ENCODE results near the gene ZRANB2. TPM values are rescaled to one million over a fixed set of nuclear protein-coding genes. Genes with fewer than 3 reads are reported as not detected.
A peak's percentile ranks its signal among the peaks of the same experiment; 100 is the strongest.

Gene ZRANB2
- polyA plus RNA-seq, 3 donors from 2014 or later, result 17.0 to 53.8 (median 47.2) TPM

DNA sequence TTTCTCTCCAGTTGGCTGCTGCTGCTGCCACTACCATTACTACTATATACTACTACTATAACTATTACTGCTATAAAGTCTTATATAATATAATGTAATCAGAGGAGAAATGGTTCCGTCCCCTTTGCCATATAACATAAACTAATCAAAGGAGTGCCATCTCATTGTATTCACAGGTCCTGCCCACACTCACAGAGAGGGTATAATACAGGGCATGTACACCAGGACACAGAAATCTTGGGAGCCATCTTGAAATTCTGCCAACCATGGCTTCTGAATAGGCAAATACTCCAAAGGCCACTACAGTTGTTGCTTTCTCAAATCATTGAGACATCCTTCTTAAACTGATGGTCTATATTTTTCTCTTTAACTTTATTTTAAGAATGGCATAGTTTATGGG, 6.9 kb upstream of the ZRANB2 start:
- H3K27me3 Mint-ChIP-seq (ENCODE audit: low read depth in 3 of 3), result peaks cover 5 to 12% (median 11%) of the 10 kb centered on the region in 3 donors
- peaks cover 0 to 3% (median 0%) of the 10 kb centered on the region in 3 donors for H3K36me3 Mint-ChIP-seq
- H3K4me3 Mint-ChIP-seq, result no peak overlapping the region
- no peak for DNase-seq
- no peak overlapping the region for H3K27ac Mint-ChIP-seq
- H3K4me1 Mint-ChIP-seq, result no peaks in the 10 kb centered on the region
- peaks cover 0 to 1% (median 0%) of the 10 kb centered on the region in 6 donors for H3K9me3 Mint-ChIP-seq

DNA sequence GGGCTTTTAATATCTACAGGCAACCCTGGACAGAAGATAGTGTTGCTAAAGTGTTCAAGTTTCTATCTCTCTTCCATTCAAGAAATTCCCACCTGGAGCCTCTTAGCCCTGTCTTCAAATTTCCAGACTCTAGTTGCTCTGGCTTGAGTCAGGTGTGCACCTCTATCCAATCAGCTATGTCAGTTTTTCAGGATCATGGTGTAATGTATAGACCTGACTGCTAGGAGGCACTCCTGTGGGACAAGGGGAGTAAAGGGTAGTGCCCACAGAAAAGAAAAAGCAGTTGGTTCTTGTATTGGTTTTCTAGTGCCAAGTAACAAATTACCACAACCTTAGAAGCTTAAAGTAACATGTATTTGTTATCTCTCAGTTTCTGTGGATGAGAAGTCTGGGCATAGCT, 6.2 kb upstream of the ZRANB2 start:
- Mint-ChIP-seq H3K4me1 (peaks cover 0 to 2% of the 10 kb centered on the region in 2 donors), H3K4me3 (no peak overlapping the region), H3K36me3 (peaks cover 0 to 3% (median 0%) of the 10 kb centered on the region in 3 donors), H3K27ac (no peak overlapping the region), H3K27me3 (ENCODE audit: low read depth in 3 of 3) (peaks cover 5 to 10% (median 9%) of the 10 kb centered on the region in 3 donors), H3K9me3 (peaks cover 0 to 1% (median 0%) of the 10 kb centered on the region in 6 donors)
- DNase-seq, result no peak

DNA sequence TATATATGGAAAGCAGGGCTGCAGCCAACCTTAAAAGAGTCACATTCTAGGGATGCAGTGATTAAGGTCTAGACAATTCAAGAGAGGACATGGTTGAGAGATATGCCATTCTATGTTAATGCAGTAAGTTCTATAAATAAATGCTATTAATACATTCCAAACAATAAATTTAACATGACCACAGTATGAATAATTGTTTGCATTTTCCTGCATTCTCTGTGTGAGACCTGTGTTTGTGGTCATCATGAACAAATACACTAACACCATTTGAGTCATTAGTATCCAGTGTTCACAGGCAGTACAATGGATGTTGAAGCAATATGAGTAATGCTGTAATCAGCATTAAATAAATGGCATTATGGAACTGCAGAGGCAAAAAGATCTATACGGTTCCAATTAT, 5.5 kb upstream of the ZRANB2 start:
- peaks cover 0 to 3% (median 0%) of the 10 kb centered on the region in 3 donors for H3K36me3 Mint-ChIP-seq
- H3K27ac Mint-ChIP-seq, result no peak overlapping the region
- no peak overlapping the region for H3K4me3 Mint-ChIP-seq
- no peak for DNase-seq
- peaks cover 7 to 9% of the 10 kb centered on the region in 2 donors for H3K4me1 Mint-ChIP-seq
- H3K27me3 Mint-ChIP-seq (ENCODE audit: low read depth in 3 of 3), result peaks cover 5 to 14% (median 10%) of the 10 kb centered on the region in 3 donors
- H3K9me3 Mint-ChIP-seq, result peaks cover 0 to 3% (median 0%) of the 10 kb centered on the region in 6 donors

DNA sequence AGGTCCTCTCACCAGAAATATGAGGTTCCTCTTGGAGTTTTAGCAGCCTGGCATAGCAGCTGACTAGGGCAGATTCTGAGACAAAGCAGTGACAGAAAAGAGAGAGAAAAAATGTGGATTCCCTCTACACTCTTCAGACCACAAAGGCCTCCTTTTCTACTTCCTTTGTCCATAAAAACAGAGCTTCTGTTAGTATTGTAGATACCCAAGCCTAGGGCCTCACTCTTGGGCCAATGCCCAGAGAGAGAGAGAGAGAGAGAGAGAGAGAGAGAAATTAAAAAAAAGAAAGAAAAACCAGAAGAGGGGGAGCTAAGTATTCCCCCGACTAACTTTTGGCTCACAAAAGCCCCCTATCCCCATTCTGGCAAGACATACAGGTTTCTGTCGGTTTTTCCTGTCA, 2.4 kb upstream of the ZRANB2 start:
- Mint-ChIP-seq H3K27me3 (ENCODE audit: low read depth in 3 of 3) (peaks cover 5 to 19% (median 7%) of the 10 kb centered on the region in 3 donors), H3K4me1 (peaks cover 23 to 40% of the 10 kb centered on the region in 2 donors), H3K36me3 (peaks cover 0 to 7% (median 1%) of the 10 kb centered on the region in 3 donors), H3K27ac (no peak overlapping the region), H3K9me3 (peaks cover 0 to 3% (median 0%) of the 10 kb centered on the region in 6 donors), H3K4me3 (no peak overlapping the region)
- DNase-seq, result no peak

DNA sequence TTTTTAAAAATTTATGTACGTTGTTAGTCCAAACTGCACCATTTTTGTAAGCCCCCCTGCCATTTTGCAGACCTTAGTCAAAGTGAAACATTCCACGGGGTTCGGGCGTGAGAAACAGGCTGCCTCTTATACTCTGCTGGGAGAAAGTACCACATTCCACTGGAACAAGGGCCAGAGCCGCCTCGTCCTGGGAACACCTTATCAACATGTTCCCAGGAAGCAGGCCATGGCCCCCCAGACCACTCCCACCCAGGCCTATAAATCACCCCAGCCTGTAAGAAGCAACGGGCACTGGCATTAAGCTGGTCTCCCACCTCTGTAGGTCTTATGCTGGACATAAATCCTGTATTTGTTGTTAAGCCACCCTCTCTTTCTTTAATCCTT, 854 bp upstream of the ZRANB2 start:
- DNase-seq, result no peak
- H3K36me3 Mint-ChIP-seq, result peaks cover 0 to 10% (median 6%) of the 10 kb centered on the region in 3 donors
- H3K9me3 Mint-ChIP-seq, result peaks cover 0 to 3% (median 0%) of the 10 kb centered on the region in 6 donors
- H3K4me3 Mint-ChIP-seq, result peak overlapping the region; percentile 72 to 100 (median 98)
- H3K4me1 Mint-ChIP-seq, result peaks cover 23 to 48% of the 10 kb centered on the region in 2 donors
- H3K27ac Mint-ChIP-seq, result peak overlapping the region; percentile 76 to 99 (median 86)
- H3K27me3 Mint-ChIP-seq (ENCODE audit: low read depth in 3 of 3), result peaks cover 5 to 14% (median 5%) of the 10 kb centered on the region in 3 donors

DNA sequence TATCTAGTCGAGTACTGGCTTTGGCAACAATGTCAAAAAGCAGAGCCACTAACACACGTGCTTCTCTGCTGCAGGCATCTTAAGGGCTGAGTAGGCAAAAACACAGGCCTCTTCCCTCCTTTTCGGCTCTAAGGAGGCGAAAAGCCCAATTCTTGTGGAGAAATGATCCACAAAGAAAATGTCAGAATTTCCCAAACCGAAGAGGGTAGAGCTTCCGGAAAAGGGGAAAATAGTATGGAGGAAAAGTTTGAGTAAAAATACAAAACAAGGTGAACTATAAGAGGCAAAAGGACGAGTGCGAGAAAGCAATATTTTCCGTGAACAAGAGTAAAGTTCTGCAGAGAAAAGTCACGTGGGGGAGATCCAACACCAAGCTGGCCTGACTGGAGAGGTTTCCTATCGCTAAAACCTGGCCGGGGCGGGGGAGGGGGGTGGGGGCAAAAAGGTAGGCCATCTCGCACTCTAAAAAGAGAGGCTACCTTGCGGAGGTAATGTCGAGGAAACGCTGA, 551 bp downstream of the ZRANB2 start:
- peak in 1 of 3 donors; percentile 12 for DNase-seq
- Mint-ChIP-seq H3K4me3 (peak overlapping the region; percentile 91 to 100 (median 98)), H3K4me1 (peaks cover 33 to 62% of the 10 kb centered on the region in 2 donors), H3K27ac (peak overlapping the region; percentile 97 to 99 (median 99)), H3K27me3 (ENCODE audit: low read depth in 3 of 3) (peaks cover 4 to 17% (median 5%) of the 10 kb centered on the region in 3 donors), H3K9me3 (peaks cover 0 to 3% (median 0%) of the 10 kb centered on the region in 6 donors), H3K36me3 (peaks cover 3 to 23% (median 17%) of the 10 kb centered on the region in 3 donors)

DNA sequence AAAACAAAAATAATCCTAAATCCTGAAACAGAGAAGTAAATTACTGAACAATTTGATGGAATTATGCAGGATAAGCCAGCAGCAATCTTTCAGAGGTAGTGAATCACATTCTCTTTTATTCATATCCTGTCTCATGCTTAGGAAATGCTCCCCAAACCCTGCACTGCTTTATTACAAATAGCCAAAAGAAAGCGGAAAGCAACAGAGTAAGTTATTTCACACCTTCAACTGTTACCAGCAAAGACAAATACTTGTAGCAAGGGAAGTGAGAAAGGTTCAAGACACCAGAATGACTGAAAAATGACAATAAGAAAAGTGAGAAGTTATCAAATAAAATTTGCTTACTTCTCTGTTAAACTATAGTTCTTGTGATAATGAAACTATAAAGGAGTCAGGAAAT, 6.2 kb downstream of the ZRANB2 start:
- Mint-ChIP-seq H3K4me3 (peak overlapping the region in 3 of 5 donors; percentile 12 to 30 (median 15)), H3K36me3 (peaks cover 23 to 54% (median 47%) of the 10 kb centered on the region in 3 donors), H3K4me1 (peaks cover 38 to 74% of the 10 kb centered on the region in 2 donors), H3K27me3 (ENCODE audit: low read depth in 3 of 3) (peaks cover 0 to 2% (median 0%) of the 10 kb centered on the region in 3 donors), H3K27ac (peak overlapping the region; percentile 4 to 77 (median 63)), H3K9me3 (no peaks in the 10 kb centered on the region)
- no peak for DNase-seq

DNA sequence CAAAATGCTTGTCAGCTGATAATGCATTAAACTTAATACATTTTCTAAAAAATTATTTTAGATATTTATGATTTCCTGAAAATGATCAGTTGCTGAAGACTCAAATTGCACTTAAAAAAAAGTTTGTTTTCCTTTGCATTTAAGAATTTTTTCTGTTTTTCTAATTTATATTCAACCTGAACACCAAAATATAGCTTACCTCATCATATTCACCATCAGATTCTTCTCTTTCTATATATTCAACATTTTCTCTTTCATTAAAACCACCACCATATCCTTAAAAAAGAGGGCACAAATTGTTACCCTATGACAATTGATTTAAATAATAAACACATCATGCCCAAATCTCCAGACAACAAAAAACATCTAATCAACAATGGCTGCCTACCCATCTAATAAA, 8.6 kb downstream of the ZRANB2 start:
- H3K4me1 Mint-ChIP-seq, result peaks cover 33 to 66% of the 10 kb centered on the region in 2 donors
- H3K4me3 Mint-ChIP-seq, result no peak overlapping the region
- H3K36me3 Mint-ChIP-seq, result peaks cover 23 to 60% (median 47%) of the 10 kb centered on the region in 3 donors
- H3K27me3 Mint-ChIP-seq (ENCODE audit: low read depth in 3 of 3), result peaks cover 0 to 4% (median 0%) of the 10 kb centered on the region in 3 donors
- no peak for DNase-seq
- peak overlapping the region in 1 of 6 donors; percentile 57 for H3K27ac Mint-ChIP-seq
- H3K9me3 Mint-ChIP-seq, result no peaks in the 10 kb centered on the region

DNA sequence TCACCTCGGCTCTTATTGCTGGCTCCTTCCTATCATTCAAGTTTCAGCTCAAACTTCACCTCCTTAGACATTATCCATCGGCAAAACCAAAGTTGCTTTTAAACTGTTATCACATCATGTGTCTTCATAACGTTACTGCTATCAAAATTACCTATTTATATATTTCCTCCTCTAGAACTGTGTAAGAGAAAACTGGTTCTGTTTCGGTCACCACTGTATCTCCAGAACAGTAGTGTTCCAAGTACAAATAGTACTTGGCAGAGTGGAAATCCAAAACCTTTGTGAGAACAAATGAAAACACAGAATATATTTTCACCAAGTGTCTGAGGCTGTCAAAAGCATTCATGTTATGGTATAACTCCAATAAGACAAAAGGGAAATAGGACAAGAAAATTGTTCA, 9.1 kb downstream of the ZRANB2 start:
- no peak overlapping the region for H3K4me3 Mint-ChIP-seq
- peaks cover 25 to 62% (median 48%) of the 10 kb centered on the region in 3 donors for H3K36me3 Mint-ChIP-seq
- H3K27me3 Mint-ChIP-seq (ENCODE audit: low read depth in 3 of 3), result peaks cover 0 to 4% (median under 1%) of the 10 kb centered on the region in 3 donors
- no peaks in the 10 kb centered on the region for H3K9me3 Mint-ChIP-seq
- H3K27ac Mint-ChIP-seq, result no peak overlapping the region
- no peak for DNase-seq
- peaks cover 33 to 65% of the 10 kb centered on the region in 2 donors for H3K4me1 Mint-ChIP-seq

DNA sequence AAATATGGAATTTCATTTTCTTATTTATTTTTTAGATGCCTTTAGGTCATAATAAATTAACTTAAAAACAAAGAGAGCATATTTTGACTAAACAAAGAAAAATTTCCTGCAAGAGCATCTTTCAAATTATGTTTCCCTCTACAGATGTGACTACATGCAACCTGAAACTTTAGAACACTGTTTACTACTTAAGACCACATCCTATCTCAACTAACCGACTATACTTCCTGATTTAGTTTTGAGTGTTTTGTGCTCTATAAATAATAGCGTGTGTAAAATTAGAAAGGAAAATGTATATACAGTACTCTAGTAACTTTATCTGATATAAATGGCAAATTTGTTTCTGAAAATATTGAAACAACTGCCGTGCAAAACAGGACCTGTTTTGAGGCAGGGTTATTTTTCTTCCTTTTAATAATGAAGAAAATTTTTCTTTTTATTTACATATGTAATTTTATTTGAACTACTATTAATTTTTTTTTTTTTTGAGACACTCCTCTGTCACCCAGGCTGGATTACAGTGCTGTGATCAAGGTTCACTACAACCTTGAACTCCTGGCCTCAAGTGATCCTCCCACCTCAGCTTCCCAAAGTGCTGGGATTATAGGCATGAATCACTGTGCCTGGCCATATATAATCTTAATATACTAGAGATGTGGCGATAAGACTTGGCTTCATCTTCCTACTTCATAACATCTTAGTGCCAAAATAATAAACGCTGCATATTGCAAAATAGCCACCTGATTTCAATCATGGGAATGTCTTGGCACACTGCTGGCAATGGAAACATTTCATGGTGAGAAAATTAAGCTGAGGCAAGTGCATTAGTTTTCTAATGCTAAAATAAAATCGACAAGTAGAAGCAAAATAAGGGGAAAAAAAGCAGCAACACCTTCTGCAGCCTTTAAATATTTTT, 12.3 kb downstream of the ZRANB2 start:
- no peak for DNase-seq
- H3K4me1 Mint-ChIP-seq, result peaks cover 8 to 46% of the 10 kb centered on the region in 2 donors
- no peaks in the 10 kb centered on the region for H3K9me3 Mint-ChIP-seq
- peaks cover 0 to 2% (median 2%) of the 10 kb centered on the region in 3 donors for H3K27me3 Mint-ChIP-seq (ENCODE audit: low read depth in 3 of 3)
- H3K27ac Mint-ChIP-seq, result peak overlapping the region in 4 of 6 donors; percentile 9 to 74 (median 41)
- peaks cover 27 to 60% (median 45%) of the 10 kb centered on the region in 3 donors for H3K36me3 Mint-ChIP-seq
- no peak overlapping the region for H3K4me3 Mint-ChIP-seq

DNA sequence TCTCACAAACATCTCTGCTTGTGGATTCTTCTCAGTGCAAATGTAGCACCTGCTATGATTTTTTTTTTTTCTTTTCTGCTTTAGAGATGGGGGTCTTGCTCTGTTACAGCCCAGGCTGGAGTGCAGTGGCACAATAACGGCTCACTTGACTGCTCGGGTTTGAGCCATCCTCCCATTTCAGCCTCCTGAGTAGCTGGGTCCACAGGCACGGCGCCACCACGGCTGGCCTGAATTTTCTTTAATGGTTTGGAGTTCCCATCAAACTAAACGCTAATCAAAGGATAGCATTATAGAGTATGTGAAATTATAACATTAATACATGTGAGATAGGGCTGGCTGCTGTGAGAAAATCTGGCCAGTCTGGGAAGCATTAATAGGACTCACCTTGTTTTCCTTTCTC, 26.0 kb downstream of the ZRANB2 start:
- Mint-ChIP-seq H3K4me3 (no peak overlapping the region), H3K36me3 (peaks cover 4 to 10% (median 6%) of the 10 kb centered on the region in 3 donors), H3K9me3 (no peaks in the 10 kb centered on the region), H3K27ac (peak overlapping the region in 1 of 6 donors; percentile 20), H3K27me3 (ENCODE audit: low read depth in 3 of 3) (peaks cover 0 to 6% (median 3%) of the 10 kb centered on the region in 3 donors), H3K4me1 (peaks cover 0 to 17% of the 10 kb centered on the region in 2 donors)
- DNase-seq, result no peak

DNA sequence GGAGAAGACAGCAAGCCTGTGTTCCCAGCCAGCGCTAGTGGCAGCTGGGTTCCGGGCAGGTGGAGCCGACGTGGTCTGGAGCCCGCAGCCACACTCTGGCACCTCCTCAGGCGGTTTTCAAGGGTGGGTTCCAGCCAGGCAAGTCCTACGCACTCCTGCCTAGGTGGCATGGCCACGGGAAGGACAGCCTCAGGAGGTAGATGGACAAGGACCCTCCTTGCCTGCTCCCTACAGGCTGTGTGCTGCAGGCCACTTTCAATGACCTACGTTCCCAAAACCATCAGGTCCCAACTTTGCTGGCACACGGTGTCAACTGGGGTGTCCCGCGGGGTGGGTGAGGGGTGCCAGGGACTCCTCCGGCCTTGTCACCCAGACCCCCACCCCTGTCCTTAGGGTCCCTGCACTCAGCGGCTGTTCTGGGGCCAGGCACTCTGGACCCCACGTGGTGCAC, 26.5 kb downstream of the ZRANB2 start:
- H3K36me3 Mint-ChIP-seq, result peaks cover 3 to 9% (median 5%) of the 10 kb centered on the region in 3 donors
- peaks cover 0 to 17% of the 10 kb centered on the region in 2 donors for H3K4me1 Mint-ChIP-seq
- no peak for DNase-seq
- no peaks in the 10 kb centered on the region for H3K9me3 Mint-ChIP-seq
- H3K27ac Mint-ChIP-seq, result no peak overlapping the region
- H3K27me3 Mint-ChIP-seq (ENCODE audit: low read depth in 3 of 3), result peaks cover under 1 to 7% (median 5%) of the 10 kb centered on the region in 3 donors
- no peak overlapping the region for H3K4me3 Mint-ChIP-seq

DNA sequence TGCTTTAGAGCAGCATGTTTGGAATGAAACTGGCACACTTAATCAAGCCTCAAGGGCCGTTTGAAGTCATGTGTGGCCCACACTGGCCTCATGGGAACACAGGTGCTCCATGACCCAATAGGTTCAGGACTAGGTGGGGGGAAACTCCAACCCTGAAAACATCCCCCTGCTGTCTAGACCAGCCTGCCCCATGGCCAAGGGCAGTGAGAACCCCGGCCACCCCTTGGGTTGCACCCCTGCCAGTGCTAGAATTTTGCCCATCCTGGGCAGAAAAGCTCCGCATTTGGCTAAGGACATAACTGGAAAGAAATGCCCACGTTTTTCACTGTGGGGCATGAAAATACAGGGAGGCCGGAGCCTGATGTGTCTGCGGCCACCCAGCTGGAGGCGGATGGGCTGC, 27.1 kb downstream of the ZRANB2 start:
- Mint-ChIP-seq H3K36me3 (peaks cover 0 to 3% (median 0%) of the 10 kb centered on the region in 3 donors), H3K4me3 (no peak overlapping the region), H3K9me3 (no peaks in the 10 kb centered on the region), H3K4me1 (peaks cover 0 to 17% of the 10 kb centered on the region in 2 donors), H3K27ac (no peak overlapping the region), H3K27me3 (ENCODE audit: low read depth in 3 of 3) (peaks cover 4 to 12% (median 6%) of the 10 kb centered on the region in 3 donors)
- no peak for DNase-seq

Data from immature natural killer cell (primary cell).